IPS DF 6.9 (cell line): ENCODE data around the gene NMRAL1.

Source experiments
- DNase-seq: peaks from one replicate; pipeline ENCODE4 v3.0.0-alpha.2; 2013; ENCODE audit warnings: low read depth, low spot score
- H3K27ac ChIP-seq: one replicate; pipeline ENCODE4 v1.5.1; 2013; ENCODE audit warnings: low read length, control low read depth
- H3K27me3 ChIP-seq: 2 replicates; pipeline ENCODE4 v1.6.1; 2013; ENCODE audit warnings: mild to moderate bottlenecking, low read length; ENCODE audit not compliant: control insufficient read depth, insufficient read depth
- H3K36me3 ChIP-seq: 2 replicates; pipeline ENCODE4 v1.6.1; 2013; ENCODE audit warnings: low read length; ENCODE audit not compliant: control insufficient read depth, insufficient read depth
- H3K4me1 ChIP-seq: 2 replicates; pipeline ENCODE4 v1.6.1; 2013; ENCODE audit warnings: low read length; ENCODE audit not compliant: control insufficient read depth, insufficient read depth
- H3K4me3 ChIP-seq: 2 replicates; pipeline ENCODE4 v1.5.1; 2013; ENCODE audit warnings: mild to moderate bottlenecking, low read length
- H3K9me3 ChIP-seq: 2 replicates; pipeline ENCODE4 v1.6.1; 2013; ENCODE audit warnings: low read length, inconsistent platforms; ENCODE audit not compliant: control insufficient read depth, insufficient read depth
- WGBS: extraction: QIAGEN DNeasy Blood & Tissue Kit; methylation state at CpG from one replicate; pipeline ENCODE4 v1.1.7; 2013; ENCODE audit warnings: mixed read lengths, missing lambda C conversion rate; ENCODE audit not compliant: insufficient read length, insufficient coverage; 5-methylcytosine and 5-hydroxymethylcytosine counted together

NMRAL1 gene

GRCh38 chr16:4505356-4506147 lies 31.1 kb upstream of the NMRAL1 start:
- no peak overlapping the region for H3K27ac ChIP-seq
- H3K36me3 ChIP-seq, result peaks cover 16% of the 10 kb centered on the region
- DNase-seq, result no peak
- 0 out of 2 replicates have a peak, but pooled peaks cover 1% of the 10 kb centered on the region for H3K4me1 ChIP-seq
- H3K4me3 ChIP-seq, result no peak overlapping the region
- no peaks in the 10 kb centered on the region for H3K9me3 ChIP-seq
- no CpG with 5 or more reads among the region's 13 CpGs for WGBS
- H3K27me3 ChIP-seq, result no peaks in the 10 kb centered on the region

- no CpG with 5 or more reads among the region's 5 CpGs for WGBS
- no peak overlapping the region for H3K4me3 ChIP-seq
- H3K27ac ChIP-seq, result no peak overlapping the region
- H3K4me1 ChIP-seq, result 0 out of 2 replicates have a peak, but pooled peaks cover 1% of the 10 kb centered on the region
- H3K36me3 ChIP-seq, result no peaks in the 10 kb centered on the region
- DNase-seq, result no peak
- H3K9me3 ChIP-seq, result no peaks in the 10 kb centered on the region
- H3K27me3 ChIP-seq, result no peaks in the 10 kb centered on the region
These were observed 26.6 kb upstream of the NMRAL1 start for GRCh38 chr16:4501071-4501478.

- Histone ChIP-seq H3K9me3 (no peaks in the 10 kb centered on the region), H3K27ac (no peak overlapping the region), H3K4me3 (no peak overlapping the region), H3K4me1 (peaks cover 1% of the 10 kb centered on the region; the same call in 1 of the 2 replicates), H3K27me3 (no peaks in the 10 kb centered on the region), H3K36me3 (no peaks in the 10 kb centered on the region)
- no CpG with 5 or more reads among the region's 3 CpGs for WGBS
- DNase-seq, result no peak
These were observed 25.8 kb upstream of the NMRAL1 start for GRCh38 chr16:4500272-4500671.

GRCh38 chr16:4499196-4499555 lies 24.8 kb upstream of the NMRAL1 start:
- H3K27me3 ChIP-seq, result no peaks in the 10 kb centered on the region
- DNase-seq, result no peak
- H3K36me3 ChIP-seq, result no peaks in the 10 kb centered on the region
- H3K4me1 ChIP-seq, result peaks cover 4% of the 10 kb centered on the region; the same call in 1 of the 2 replicates
- no CpG with 5 or more reads among the region's 4 CpGs for WGBS
- no peak overlapping the region for H3K27ac ChIP-seq
- H3K9me3 ChIP-seq, result no peaks in the 10 kb centered on the region
- H3K4me3 ChIP-seq, result no peak overlapping the region

- Histone ChIP-seq H3K4me1 (peaks cover 4% of the 10 kb centered on the region; the same call in 1 of the 2 replicates), H3K9me3 (no peaks in the 10 kb centered on the region), H3K27ac (no peak overlapping the region), H3K27me3 (no peaks in the 10 kb centered on the region), H3K36me3 (no peaks in the 10 kb centered on the region), H3K4me3 (no peak overlapping the region)
- no peak for DNase-seq
- no CpG with 5 or more reads among the region's 8 CpGs for WGBS
These were observed 24.2 kb upstream of the NMRAL1 start for GRCh38 chr16:4498546-4499195.

GRCh38 chr16:4496305-4496704 lies 21.9 kb upstream of the NMRAL1 start:
- Histone ChIP-seq H3K4me1 (peaks cover 3% of the 10 kb centered on the region; the same call in 1 of the 2 replicates), H3K4me3 (no peak overlapping the region), H3K27me3 (no peaks in the 10 kb centered on the region), H3K9me3 (no peaks in the 10 kb centered on the region), H3K27ac (no peak overlapping the region), H3K36me3 (no peaks in the 10 kb centered on the region)
- WGBS, result no CpG with 5 or more reads among the region's 4 CpGs
- no peak for DNase-seq

GRCh38 chr16:4495766-4496165 lies 21.3 kb upstream of the NMRAL1 start:
- H3K9me3 ChIP-seq, result no peaks in the 10 kb centered on the region

GRCh38 chr16:4494746-4495490 lies 20.5 kb upstream of the NMRAL1 start:
- Histone ChIP-seq H3K27me3 (no peaks in the 10 kb centered on the region), H3K4me1 (peaks cover 3% of the 10 kb centered on the region; the same call in 1 of the 2 replicates), H3K4me3 (no peak overlapping the region), H3K27ac (no peak overlapping the region), H3K36me3 (no peaks in the 10 kb centered on the region), H3K9me3 (no peaks in the 10 kb centered on the region)
- WGBS, result no CpG with 5 or more reads among the region's 6 CpGs
- no peak for DNase-seq

More at GRCh38 chr16:4495766-4496165, 21.3 kb upstream of the NMRAL1 start:
- peaks cover 3% of the 10 kb centered on the region; the same call in 1 of the 2 replicates for H3K4me1 ChIP-seq
- no peak overlapping the region for H3K27ac ChIP-seq
- DNase-seq, result no peak
- no CpG with 5 or more reads among the region's 2 CpGs for WGBS
- H3K27me3 ChIP-seq, result no peaks in the 10 kb centered on the region
- H3K4me3 ChIP-seq, result no peak overlapping the region
- no peaks in the 10 kb centered on the region for H3K36me3 ChIP-seq

- no CpG with 5 or more reads among the region's 4 CpGs for WGBS
- Histone ChIP-seq H3K9me3 (no peaks in the 10 kb centered on the region), H3K27me3 (no peaks in the 10 kb centered on the region), H3K27ac (no peak overlapping the region), H3K4me3 (no peak overlapping the region), H3K4me1 (peaks cover 3% of the 10 kb centered on the region; the same call in 1 of the 2 replicates), H3K36me3 (no peaks in the 10 kb centered on the region)
- no peak for DNase-seq
These were observed 17.5 kb upstream of the NMRAL1 start for GRCh38 chr16:4491898-4492297.

GRCh38 chr16:4489030-4489429 lies 14.6 kb upstream of the NMRAL1 start:
- H3K27me3 ChIP-seq, result no peaks in the 10 kb centered on the region
- no peaks in the 10 kb centered on the region for H3K4me1 ChIP-seq
- H3K4me3 ChIP-seq, result no peak overlapping the region
- H3K9me3 ChIP-seq, result no peaks in the 10 kb centered on the region
- no peak overlapping the region for H3K27ac ChIP-seq
- DNase-seq, result no peak
- no peaks in the 10 kb centered on the region for H3K36me3 ChIP-seq
- WGBS, result no CpG with 5 or more reads among the region's 5 CpGs
